GM23338 (cell line): ENCODE results near the gene ZNRD2. TPM values are rescaled to one million over a fixed set of nuclear protein-coding genes. Genes with fewer than 3 reads are reported as not detected.

ENCODE experiments used
- ATAC-seq: fragments of 200-7000 bp; cut with Tn5 transposase; 3 replicates; pipeline ENCODE4 v1.9.1; 2020
- DNase-seq: peaks from one replicate; pipeline ENCODE4 v3.0.0-alpha.2; 2015; ENCODE audit warnings: low spot score
- H2AFZ ChIP-seq: fragments of 200-600 bp; sonication (generic); 2 replicates; pipeline ENCODE4 v1.8.0; 2016; ENCODE audit warnings: antibody characterized with exemption, mild to moderate bottlenecking, moderate library complexity
- H3F3A ChIP-seq: fragments of 200-600 bp; sonication (generic); replicated peaks from 2 replicates; pipeline ENCODE4 v1.8.0; 2017; ENCODE audit warnings: antibody characterized with exemption, mixed run types, low read depth
- H3K27ac ChIP-seq: fragments of 200-600 bp; sonication (generic); 2 replicates; pipeline ENCODE4 v1.6.1; 2016; ENCODE audit warnings: low read depth
- H3K27me3 ChIP-seq: fragments of 200-600 bp; sonication (generic); 2 replicates; pipeline ENCODE4 v1.8.0; 2016; ENCODE audit warnings: mild to moderate bottlenecking, mixed run types, moderate library complexity; ENCODE audit not compliant: insufficient read depth
- H3K36me3 ChIP-seq: fragments of 200-600 bp; sonication (generic); 2 replicates; pipeline ENCODE4 v1.8.0; 2016; ENCODE audit warnings: mild to moderate bottlenecking; ENCODE audit not compliant: insufficient read depth
- H3K4me1 ChIP-seq: fragments of 200-600 bp; sonication (generic); 2 replicates; pipeline ENCODE4 v1.8.0; 2016; ENCODE audit warnings: mild to moderate bottlenecking, moderate library complexity; ENCODE audit not compliant: insufficient read depth
- H3K4me2 ChIP-seq: fragments of 200-600 bp; sonication (generic); 2 replicates; pipeline ENCODE4 v1.7.1; 2017; ENCODE audit warnings: mixed run types
- H3K4me3 ChIP-seq: fragments of 200-600 bp; sonication (generic); 2 replicates; pipeline ENCODE4 v1.6.1; 2016; ENCODE audit warnings: mixed run types
- H3K79me2 ChIP-seq: fragments of 200-600 bp; sonication (generic); replicated peaks from 2 replicates; pipeline ENCODE4 v1.8.0; 2017; ENCODE audit warnings: mild to moderate bottlenecking; ENCODE audit not compliant: insufficient read depth
- H3K9me2 ChIP-seq: fragments of 200-600 bp; sonication (generic); 2 replicates; pipeline ENCODE4 v1.8.0; 2017; ENCODE audit not compliant: insufficient read depth
- H4K20me1 ChIP-seq: fragments of 200-600 bp; sonication (generic); replicated peaks from 2 replicates; pipeline ENCODE4 v1.8.0; 2017; ENCODE audit warnings: mild to moderate bottlenecking; ENCODE audit not compliant: insufficient read depth
- H3K27ac Mint-ChIP-seq: 2 replicates; pipeline ENCODE4 v1.8.0; 2020; ENCODE audit warnings: inconsistent platforms, mild to moderate bottlenecking, moderate library complexity, mixed read lengths
- H3K27me3 Mint-ChIP-seq: 3 replicates; pipeline ENCODE4 v1.8.0; 2022; ENCODE audit warnings: low read depth, mild to moderate bottlenecking, moderate library complexity, mixed read lengths, inconsistent platforms; ENCODE audit not compliant: insufficient read depth, poor library complexity
- H3K36me3 Mint-ChIP-seq: 3 replicates; pipeline ENCODE4 v1.8.0; 2021; ENCODE audit warnings: low read depth, mild to moderate bottlenecking, inconsistent platforms, moderate library complexity, mixed read lengths
- H3K4me1 Mint-ChIP-seq: 3 replicates; pipeline ENCODE4 v1.8.0; 2020; ENCODE audit warnings: mild to moderate bottlenecking, inconsistent platforms, mixed read lengths
- H3K4me3 Mint-ChIP-seq: 3 replicates; pipeline ENCODE4 v1.8.0; 2021; ENCODE audit warnings: moderate library complexity, mild to moderate bottlenecking, inconsistent platforms, mixed read lengths
- H3K9me3 Mint-ChIP-seq: 3 replicates; pipeline ENCODE4 v1.8.0; 2020; ENCODE audit warnings: moderate library complexity, mild to moderate bottlenecking, inconsistent platforms, mixed read lengths
- CREB1 ChIP-seq: fragments of 250-450 bp; sonication (Bioruptor Pico); IDR thresholded peaks from 2 replicates; pipeline ENCODE4 v1.5.0; 2020; ENCODE audit warnings: low read depth, mild to moderate bottlenecking, moderate library complexity
- ETS1 ChIP-seq: IDR thresholded peaks from 2 replicates; pipeline ENCODE4 v1.6.1; 2016; ENCODE audit warnings: antibody characterized with exemption
- EZH2 ChIP-seq: fragments of 200-600 bp; sonication (generic); IDR thresholded peaks from one replicate; pipeline ENCODE4 v1.8.0; 2017; ENCODE audit warnings: antibody characterized with exemption, mild to moderate bottlenecking, low read depth; ENCODE audit not compliant: unreplicated experiment
- EZH2phosphoT487 ChIP-seq: fragments of 200-600 bp; sonication (generic); IDR thresholded peaks from one replicate; pipeline ENCODE4 v1.8.1; 2018; ENCODE audit warnings: antibody characterized with exemption; ENCODE audit not compliant: unreplicated experiment
- ZNF114 ChIP-seq: fragments of 250-450 bp; sonication (Bioruptor Pico); IDR thresholded peaks from 2 replicates; pipeline ENCODE4 v1.5.0; 2020; ENCODE audit warnings: mild to moderate bottlenecking, moderate library complexity
- ZNF462 ChIP-seq: fragments of 250-450 bp; sonication (Bioruptor Pico); IDR thresholded peaks from 2 replicates; pipeline ENCODE4 v1.5.0; 2020; ENCODE audit warnings: mild to moderate bottlenecking, moderate library complexity
- polyA plus RNA-seq: library from polyadenylated mRNA; unstranded; fragments of >200 nt; fragmentation: Nextera tagmentation; extraction: Ambion mirVana; gene quantifications from 2 replicates; pipeline ENCODE4 v1.2.1, GENCODE V29; 2016
- total RNA-seq: library from RNA; depleted of rRNA; stranded (reverse); fragments of >200 nt; shearing (Covaris generic); gene quantifications from 2 replicates; pipeline ENCODE4 v1.2.3, GENCODE V29; 2014

Gene ZNRD2
- total and polyA plus RNA-seq, 2 experiments from 2014 or later, result 78.6 to 148 TPM

GRCh38 chr11:65526744-65527143 lies 43.5 kb upstream of the ZNRD2 start (continued):
- TF ChIP-seq ZNF462 (CRISPR knock-in tag), result no peak

GRCh38 chr11:65528819-65529350 lies 41.4 kb upstream of the ZNRD2 start:
- H2AFZ ChIP-seq, result no peak overlapping the region
- no peaks in the 10 kb centered on the region for H3K79me2 ChIP-seq
- no peak overlapping the region for H3K4me3 Mint-ChIP-seq
- peaks cover 2% of the 10 kb centered on the region; the same call in 1 of the 2 replicates for H4K20me1 ChIP-seq
- H3K27me3 ChIP-seq, result 0 out of 2 replicates have a peak, but pooled peaks cover 5% of the 10 kb centered on the region
- no peak for DNase-seq
- H3K4me1 Mint-ChIP-seq, result peaks cover 9% of the 10 kb centered on the region
- H3K4me3 ChIP-seq, result no peak overlapping the region
- H3K4me2 ChIP-seq, result no peak overlapping the region
- peaks cover 10% of the 10 kb centered on the region for H3K27me3 Mint-ChIP-seq
- no peaks in the 10 kb centered on the region for H3K9me2 ChIP-seq
- no peak overlapping the region for H3K27ac Mint-ChIP-seq
- peaks cover 19% of the 10 kb centered on the region; the same call in 1 of the 2 replicates for H3F3A ChIP-seq
- no peak overlapping the region for H3K27ac ChIP-seq
- peaks cover 3% of the 10 kb centered on the region for H3K4me1 ChIP-seq
- peaks cover 42% of the 10 kb centered on the region for H3K36me3 Mint-ChIP-seq
- H3K9me3 Mint-ChIP-seq, result no peaks in the 10 kb centered on the region
- no peaks in the 10 kb centered on the region; the same call in 1 of the 2 replicates for H3K36me3 ChIP-seq
- no peak for ATAC-seq
- no peak for TF ChIP-seq ZNF114
- TF ChIP-seq EZH2phosphoT487, result no peak
- TF ChIP-seq CREB1 (CRISPR knock-in tag), result no peak
- TF ChIP-seq ZNF462 (CRISPR knock-in tag), result no peak
- TF ChIP-seq EZH2, result no peak
- TF ChIP-seq ETS1, result no peak
